ENCODE measurements around the gene ZNF765. TPM values are rescaled to one million over a fixed set of nuclear protein-coding genes. Genes with fewer than 3 reads are reported as not detected.
A peak's percentile ranks its signal among the peaks of the same experiment; 100 is the strongest.
"Not testable (repeated sequence)": the region's sequence is repeated elsewhere in the genome, so short reads cannot be mapped to it uniquely, and the experiment has no call there.

Gene ZNF765
- total RNA-seq, 1 donor from 2014 or later = 14.5 TPM

- TF ChIP-seq, protein P1, sequence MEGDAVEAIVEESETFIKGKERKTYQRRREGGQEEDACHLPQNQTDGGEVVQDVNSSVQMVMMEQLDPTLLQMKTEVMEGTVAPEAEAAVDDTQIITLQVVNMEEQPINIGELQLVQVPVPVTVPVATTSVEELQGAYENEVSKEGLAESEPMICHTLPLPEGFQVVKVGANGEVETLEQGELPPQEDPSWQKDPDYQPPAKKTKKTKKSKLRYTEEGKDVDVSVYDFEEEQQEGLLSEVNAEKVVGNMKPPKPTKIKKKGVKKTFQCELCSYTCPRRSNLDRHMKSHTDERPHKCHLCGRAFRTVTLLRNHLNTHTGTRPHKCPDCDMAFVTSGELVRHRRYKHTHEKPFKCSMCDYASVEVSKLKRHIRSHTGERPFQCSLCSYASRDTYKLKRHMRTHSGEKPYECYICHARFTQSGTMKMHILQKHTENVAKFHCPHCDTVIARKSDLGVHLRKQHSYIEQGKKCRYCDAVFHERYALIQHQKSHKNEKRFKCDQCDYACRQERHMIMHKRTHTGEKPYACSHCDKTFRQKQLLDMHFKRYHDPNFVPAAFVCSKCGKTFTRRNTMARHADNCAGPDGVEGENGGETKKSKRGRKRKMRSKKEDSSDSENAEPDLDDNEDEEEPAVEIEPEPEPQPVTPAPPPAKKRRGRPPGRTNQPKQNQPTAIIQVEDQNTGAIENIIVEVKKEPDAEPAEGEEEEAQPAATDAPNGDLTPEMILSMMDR (conservative IDR thresholded peaks at IDR 0.05) = no peak
- Mint-ChIP-seq H3K36me3 (peaks cover 26% of the 10 kb centered on the region), H3K27me3 (no peaks in the 10 kb centered on the region), H3K9me3 (peaks cover 13% of the 10 kb centered on the region), H3K27ac (no peak overlapping the region), H3K4me1 (ENCODE audit: unreplicated experiment) (peaks cover 4% of the 10 kb centered on the region), H3K4me3 (no peak overlapping the region)
- no peak for DNase-seq (ENCODE audit: extremely low spot score, unreplicated experiment)
Observed at GRCh38 chr19:53388904-53389303, 6.0 kb upstream of the ZNF765 start.

- Mint-ChIP-seq H3K9me3 (peaks cover 12% of the 10 kb centered on the region), H3K36me3 (peaks cover 22% of the 10 kb centered on the region), H3K27ac (no peak overlapping the region), H3K4me3 (no peak overlapping the region), H3K4me1 (ENCODE audit: unreplicated experiment) (peaks cover 6% of the 10 kb centered on the region), H3K27me3 (no peaks in the 10 kb centered on the region)
- TF ChIP-seq, protein P1 (conservative IDR thresholded peaks at IDR 0.05) = no peak
- DNase-seq (ENCODE audit: extremely low spot score, unreplicated experiment) = no peak
Observed at GRCh38 chr19:53389571-53389970, 5.4 kb upstream of the ZNF765 start.

- peaks cover 9% of the 10 kb centered on the region for H3K4me1 Mint-ChIP-seq (ENCODE audit: unreplicated experiment)
- H3K27ac Mint-ChIP-seq = no peak overlapping the region
- TF ChIP-seq, protein P1 (conservative IDR thresholded peaks at IDR 0.05) = no peak
- peaks cover 18% of the 10 kb centered on the region for H3K36me3 Mint-ChIP-seq
- H3K4me3 Mint-ChIP-seq = no peak overlapping the region
- H3K27me3 Mint-ChIP-seq = no peaks in the 10 kb centered on the region
- no peak for DNase-seq (ENCODE audit: extremely low spot score, unreplicated experiment)
- H3K9me3 Mint-ChIP-seq = peaks cover 8% of the 10 kb centered on the region
Observed at GRCh38 chr19:53389978-53390377, 5.0 kb upstream of the ZNF765 start.

DNA sequence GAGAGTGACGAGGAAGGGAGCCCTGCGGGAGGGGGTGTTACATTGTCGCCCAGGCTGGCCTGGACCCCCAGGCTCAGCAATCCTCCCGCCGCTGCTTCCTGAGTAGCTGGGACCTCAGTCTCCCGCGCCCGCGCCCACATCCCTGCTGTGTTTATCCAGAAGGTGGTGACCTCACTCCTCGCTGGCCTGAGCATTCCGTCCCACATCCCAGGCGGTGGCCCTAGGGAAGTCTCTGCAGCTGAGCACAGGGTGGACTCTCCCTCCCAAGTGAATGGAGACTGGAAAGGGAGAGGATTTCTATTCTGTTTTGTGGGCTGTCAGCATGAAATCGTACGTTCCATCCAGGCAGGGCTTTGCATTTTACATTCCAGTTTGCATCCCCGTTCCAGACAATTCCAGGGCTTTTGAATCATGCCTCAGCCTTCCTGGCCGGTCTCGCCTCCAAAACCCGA, 401 bp upstream of the ZNF765 start:
- H3K27ac Mint-ChIP-seq = peak overlapping the region; percentile 91

GRCh38 chr19:53395840-53396524, 1.0 kb downstream of the ZNF765 start:
- DNase-seq (ENCODE audit: extremely low spot score, unreplicated experiment); H3K9me3 Mint-ChIP-seq; H3K27me3 Mint-ChIP-seq: not testable (repeated sequence)
- Mint-ChIP-seq H3K36me3 (peaks cover 17% of the 10 kb centered on the region), H3K4me1 (ENCODE audit: unreplicated experiment) (peaks cover 17% of the 10 kb centered on the region), H3K4me3 (peak overlapping the region; percentile 92), H3K27ac (peak overlapping the region; percentile 91)

More for the DNA sequence above, 401 bp upstream of the ZNF765 start:
- peaks cover 17% of the 10 kb centered on the region for H3K4me1 Mint-ChIP-seq (ENCODE audit: unreplicated experiment)
- H3K4me3 Mint-ChIP-seq = peak overlapping the region; percentile 92
- no peak for DNase-seq (ENCODE audit: extremely low spot score, unreplicated experiment)
- peaks cover 10% of the 10 kb centered on the region for H3K36me3 Mint-ChIP-seq
- no peaks in the 10 kb centered on the region for H3K9me3 Mint-ChIP-seq
- TF ChIP-seq, protein P1 (conservative IDR thresholded peaks at IDR 0.05) = no peak
- no peaks in the 10 kb centered on the region for H3K27me3 Mint-ChIP-seq

- peaks cover 19% of the 10 kb centered on the region for H3K36me3 Mint-ChIP-seq
- TF ChIP-seq, protein P1 (conservative IDR thresholded peaks at IDR 0.05) = no peak
- peaks cover 17% of the 10 kb centered on the region for H3K4me1 Mint-ChIP-seq (ENCODE audit: unreplicated experiment)
- H3K9me3 Mint-ChIP-seq = no peaks in the 10 kb centered on the region
- no peaks in the 10 kb centered on the region for H3K27me3 Mint-ChIP-seq
- peak overlapping the region; percentile 92 for H3K4me3 Mint-ChIP-seq
- DNase-seq (ENCODE audit: extremely low spot score, unreplicated experiment) = no peak
- peak overlapping the region; percentile 91 for H3K27ac Mint-ChIP-seq
Observed at GRCh38 chr19:53396525-53396868, 1.5 kb downstream of the ZNF765 start.

- peaks cover 24% of the 10 kb centered on the region for H3K36me3 Mint-ChIP-seq
- not testable (repeated sequence) for DNase-seq (ENCODE audit: extremely low spot score, unreplicated experiment); H3K9me3 Mint-ChIP-seq; H3K27me3 Mint-ChIP-seq
- peak overlapping the region; percentile 82 for H3K27ac Mint-ChIP-seq
- H3K4me3 Mint-ChIP-seq = peak overlapping the region; percentile 71
- peaks cover 17% of the 10 kb centered on the region for H3K4me1 Mint-ChIP-seq (ENCODE audit: unreplicated experiment)
Observed at GRCh38 chr19:53397918-53398317, 3.0 kb downstream of the ZNF765 start.

Measured in type B pancreatic cell (in vitro differentiated cells).